Fibroblast of skin of right quadriceps (primary cell): Measurements from ENCODE around the gene UBE2G1.

Experiments
- DNase-seq: peaks from one replicate; pipeline ENCODE4 v3.0.0-alpha.2; 2013

Gene UBE2G1

GRCh38 chr17:4333041-4333440 lies 33.4 kb downstream of the UBE2G1 start:
- peak; percentile 43 for DNase-seq

GRCh38 chr17:4332296-4332970 lies 34.0 kb downstream of the UBE2G1 start:
- peak; percentile 22 for DNase-seq

- no peak for DNase-seq
Observed at GRCh38 chr17:4331614-4332013, 34.9 kb downstream of the UBE2G1 start.

GRCh38 chr17:4329838-4330237 lies 36.6 kb downstream of the UBE2G1 start:
- peak; percentile 98 for DNase-seq

GRCh38 chr17:4327606-4328005 lies 38.9 kb downstream of the UBE2G1 start:
- peak; percentile 72 for DNase-seq

- no peak for DNase-seq
Observed at GRCh38 chr17:4326608-4327007, 39.9 kb downstream of the UBE2G1 start.

- no peak for DNase-seq
Observed at GRCh38 chr17:4326112-4326511, 40.4 kb downstream of the UBE2G1 start.

GRCh38 chr17:4324463-4324862 lies 42.0 kb downstream of the UBE2G1 start:
- DNase-seq = no peak

- no peak for DNase-seq
Observed at GRCh38 chr17:4319221-4319620, 47.3 kb downstream of the UBE2G1 start.

- DNase-seq = no peak
Observed at GRCh38 chr17:4318596-4318995, 47.9 kb downstream of the UBE2G1 start.

GRCh38 chr17:4318186-4318585 lies 48.3 kb downstream of the UBE2G1 start:
- no peak for DNase-seq

- no peak for DNase-seq
Observed at GRCh38 chr17:4317610-4318009, 48.9 kb downstream of the UBE2G1 start.

GRCh38 chr17:4316648-4317047 lies 49.8 kb downstream of the UBE2G1 start:
- no peak for DNase-seq

GRCh38 chr17:4314618-4315017 lies 51.9 kb downstream of the UBE2G1 start:
- DNase-seq = no peak

- DNase-seq = no peak
Observed at GRCh38 chr17:4314179-4314578, 52.3 kb downstream of the UBE2G1 start.

GRCh38 chr17:4313221-4314114 lies 53.0 kb downstream of the UBE2G1 start:
- no peak for DNase-seq

GRCh38 chr17:4310354-4311060 lies 56.0 kb downstream of the UBE2G1 start:
- DNase-seq = no peak

- DNase-seq = no peak
Observed at GRCh38 chr17:4309897-4310296, 56.6 kb downstream of the UBE2G1 start.

- DNase-seq = no peak
Observed at GRCh38 chr17:4307179-4307930, 59.1 kb downstream of the UBE2G1 start.

- no peak for DNase-seq
Observed at GRCh38 chr17:4305224-4305623, 61.3 kb downstream of the UBE2G1 start.

GRCh38 chr17:4304417-4305027 lies 62.0 kb downstream of the UBE2G1 start:
- peak; percentile 49 for DNase-seq

- no peak for DNase-seq
Observed at GRCh38 chr17:4301066-4301465, 65.4 kb downstream of the UBE2G1 start.
